SK-N-SH (cell line): ENCODE data around the gene LAMA4.

Source experiments
- CTCF ChIP-seq: fragments of 200-600 bp; sonication (generic); IDR thresholded peaks from 2 replicates; pipeline ENCODE4 v1.6.1; 2017; ENCODE audit warnings: antibody characterized with exemption, mild to moderate bottlenecking, moderate library complexity
- TCF12 ChIP-seq: IDR thresholded peaks from 2 replicates; pipeline ENCODE4 v1.4.0; 2012
- USF2 ChIP-seq: fragments of 150-350 bp; IDR thresholded peaks from 2 replicates; pipeline ENCODE4 v1.6.1; 2017; ENCODE audit warnings: antibody characterized with exemption, low read length, low read depth, borderline replicate concordance

GRCh38 chr6:112150363-112150762 lies 104.0 kb downstream of the LAMA4 start:
- TF ChIP-seq CTCF (no peak), TCF12 (no peak), USF2 (no peak)
